SJCRH30 (cell line): Measurements from ENCODE around the gene NBPF3. TPM values are rescaled to one million over a fixed set of nuclear protein-coding genes. Genes with fewer than 3 reads are reported as not detected.
A peak's percentile ranks its signal among the peaks of the same experiment; 100 is the strongest.
"Not testable (repeated sequence)": the region's sequence is repeated elsewhere in the genome, so short reads cannot be mapped to it uniquely, and the experiment has no call there.

Source experiments
- DNase-seq, 2 experiments: peaks; one replicate each; pipeline ENCODE4 v3.0.0-alpha.2; 2015 to 2020
- H3K27ac ChIP-seq: fragments of 250-450 bp; sonication (Bioruptor Pico); 2 replicates; pipeline ENCODE4 v1.5.1; 2020; ENCODE audit warnings: mild to moderate bottlenecking, moderate library complexity
- H3K27me3 ChIP-seq: fragments of 250-450 bp; sonication (Bioruptor Pico); 2 replicates; pipeline ENCODE4 v1.5.1; 2020; ENCODE audit warnings: mild to moderate bottlenecking, moderate library complexity
- H3K36me3 ChIP-seq: fragments of 250-450 bp; sonication (Bioruptor Pico); 2 replicates; pipeline ENCODE4 v1.5.1; 2020; ENCODE audit warnings: mild to moderate bottlenecking, moderate library complexity
- H3K4me1 ChIP-seq: fragments of 250-450 bp; sonication (Bioruptor Pico); 2 replicates; pipeline ENCODE4 v1.5.1; 2020; ENCODE audit warnings: mild to moderate bottlenecking, moderate library complexity
- H3K4me3 ChIP-seq: fragments of 250-450 bp; sonication (Bioruptor Pico); 2 replicates; pipeline ENCODE4 v1.5.1; 2020; ENCODE audit warnings: mild to moderate bottlenecking, moderate library complexity
- H3K9me3 ChIP-seq: fragments of 250-450 bp; sonication (Bioruptor Pico); replicated peaks from 2 replicates; pipeline ENCODE4 v1.5.1; 2020; ENCODE audit warnings: mild to moderate bottlenecking, moderate library complexity
- total RNA-seq: library from RNA; depleted of rRNA; stranded (reverse); fragments of >200 nt; shearing (Covaris generic); gene quantifications from 2 replicates; pipeline ENCODE4 v1.2.3, GENCODE V29; 2014; rRNA removed

Gene NBPF3, protein sequence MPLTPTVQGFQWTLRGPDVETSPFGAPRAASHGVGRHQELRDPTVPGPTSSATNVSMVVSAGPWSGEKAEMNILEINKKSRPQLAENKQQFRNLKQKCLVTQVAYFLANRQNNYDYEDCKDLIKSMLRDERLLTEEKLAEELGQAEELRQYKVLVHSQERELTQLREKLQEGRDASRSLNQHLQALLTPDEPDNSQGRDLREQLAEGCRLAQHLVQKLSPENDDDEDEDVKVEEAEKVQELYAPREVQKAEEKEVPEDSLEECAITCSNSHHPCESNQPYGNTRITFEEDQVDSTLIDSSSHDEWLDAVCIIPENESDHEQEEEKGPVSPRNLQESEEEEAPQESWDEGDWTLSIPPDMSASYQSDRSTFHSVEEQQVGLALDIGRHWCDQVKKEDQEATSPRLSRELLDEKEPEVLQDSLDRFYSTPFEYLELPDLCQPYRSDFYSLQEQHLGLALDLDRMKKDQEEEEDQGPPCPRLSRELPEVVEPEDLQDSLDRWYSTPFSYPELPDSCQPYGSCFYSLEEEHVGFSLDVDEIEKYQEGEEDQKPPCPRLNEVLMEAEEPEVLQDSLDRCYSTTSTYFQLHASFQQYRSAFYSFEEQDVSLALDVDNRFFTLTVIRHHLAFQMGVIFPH
- total RNA-seq = 0.15 and 0.67 TPM in 2 replicates

DNA sequence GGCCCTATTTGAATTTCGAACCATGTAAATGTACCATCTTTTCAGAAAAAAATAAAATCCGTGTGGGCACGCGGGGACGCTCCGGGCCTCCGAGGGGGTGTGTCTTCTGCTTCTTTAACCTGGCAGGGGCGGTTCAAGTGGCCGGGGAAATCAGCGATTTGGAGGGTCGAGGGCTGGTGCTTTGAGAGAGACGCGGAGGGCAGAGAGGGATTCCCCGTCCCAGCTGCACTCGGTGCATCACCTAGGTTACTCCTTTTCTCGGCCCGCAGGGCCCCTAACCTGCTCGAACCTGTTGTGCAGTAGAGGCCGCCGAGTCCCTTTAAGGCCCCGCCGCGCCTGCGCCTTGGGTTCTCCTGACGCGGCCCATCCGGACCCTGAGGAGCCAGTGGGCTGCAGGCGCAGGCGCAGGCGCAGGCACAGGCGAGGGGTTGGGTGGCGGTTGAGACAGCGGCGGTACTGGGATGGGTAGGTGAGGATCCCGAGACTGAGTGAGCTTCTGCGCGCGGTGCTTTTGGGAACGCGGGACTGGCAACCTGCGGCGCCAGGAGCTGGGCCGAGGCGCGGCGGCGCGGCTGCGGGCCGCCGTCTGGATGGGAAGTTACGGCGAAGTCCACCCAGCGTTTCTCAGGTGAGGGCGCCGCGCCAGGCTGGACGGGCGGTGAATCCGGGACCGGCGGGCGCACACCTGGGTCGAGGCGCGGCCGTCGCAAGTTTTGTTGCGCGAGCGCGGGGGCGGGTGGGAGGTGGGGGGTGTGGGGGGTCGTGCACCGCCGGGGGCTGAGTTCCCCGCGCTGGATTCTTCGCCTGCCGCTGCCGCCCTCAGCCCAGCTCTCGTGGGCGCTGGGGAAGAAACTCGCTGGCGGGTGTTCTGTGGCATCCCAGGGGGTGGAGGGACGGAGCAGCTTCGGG is at the start of gene NBPF3:
Gene NBPF3, plus strand, starts transcription at position 417 of the 909 bp plus-strand sequence. CDS start 4,950 bp downstream, outside the sequence.
- Histone ChIP-seq H3K4me1 (no peaks in the 10 kb centered on the region), H3K4me3 (peak within 1 kb of the TSS; percentile 56), H3K27me3 (no peaks in the 10 kb centered on the region), H3K9me3 (no peaks in the 10 kb centered on the region), H3K27ac (no peak within 1 kb of the TSS), H3K36me3 (no peaks in the 10 kb centered on the region)
- DNase-seq = peak; percentile 40 to 46

DNA sequence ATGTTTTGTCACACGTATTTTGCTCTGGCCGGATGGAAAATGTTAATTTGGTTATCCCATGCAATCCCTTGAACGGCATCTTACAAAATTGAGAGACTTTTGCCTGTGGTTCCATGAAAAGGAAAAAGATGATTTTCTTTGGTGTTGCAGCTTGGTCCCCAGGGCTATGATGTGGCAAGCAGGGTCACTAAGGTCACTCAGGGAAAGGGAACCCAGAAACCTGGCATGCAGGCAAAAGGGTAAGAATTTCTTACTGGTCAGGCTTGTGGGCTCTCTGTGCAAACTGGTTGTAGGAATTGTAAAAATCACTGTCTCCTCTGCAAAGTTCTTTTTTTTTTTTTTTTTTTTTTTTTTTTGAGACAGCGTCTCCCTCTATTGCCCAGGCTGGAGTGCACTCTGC is 48.4 kb upstream of the NBPF3 start:
- Histone ChIP-seq H3K4me1 (peaks cover 6% of the 10 kb centered on the region; the same call in 1 of the 2 replicates), H3K27me3 (peaks cover 7% of the 10 kb centered on the region; the same call in 1 of the 2 replicates), H3K9me3 (peaks cover 3% of the 10 kb centered on the region; the same call in 1 of the 2 replicates), H3K36me3 (no peaks in the 10 kb centered on the region), H3K27ac (no peak overlapping the region), H3K4me3 (no peak overlapping the region)
- DNase-seq = no peak

DNA sequence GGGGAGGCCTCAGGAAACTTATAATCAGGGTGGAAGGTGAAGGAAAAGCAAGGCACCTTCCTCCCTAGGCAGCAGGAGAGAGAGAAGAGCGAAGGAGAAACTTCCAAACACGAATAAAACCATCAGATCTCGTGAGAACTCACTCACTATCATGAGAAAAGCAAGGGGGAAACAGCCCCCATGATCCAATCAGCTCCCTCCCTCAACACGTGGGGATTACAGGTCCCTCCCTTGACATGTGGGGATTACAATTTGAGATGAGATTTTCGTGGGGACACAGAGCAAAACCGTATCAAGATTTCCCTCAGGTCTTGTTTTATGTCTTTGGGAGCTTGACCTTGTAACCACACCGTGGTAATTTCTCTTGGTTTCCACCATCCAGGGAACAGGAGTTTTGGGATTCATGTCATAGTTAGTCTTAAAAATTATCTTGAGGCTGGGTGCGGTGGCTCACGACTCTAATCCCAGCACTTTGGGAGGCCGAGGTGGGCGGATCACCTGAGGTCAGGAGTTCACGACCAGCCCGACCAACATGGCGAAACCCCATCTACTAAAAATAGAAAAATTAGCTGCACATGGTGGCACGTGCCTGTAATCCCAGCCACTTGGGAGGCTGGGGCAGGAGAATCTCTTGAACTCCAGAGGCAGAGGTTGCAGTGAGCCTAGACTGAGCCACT is 47.2 kb upstream of the NBPF3 start:
- no peak for DNase-seq
- Histone ChIP-seq H3K36me3 (no peaks in the 10 kb centered on the region), H3K4me1 (peaks cover 6% of the 10 kb centered on the region; the same call in 1 of the 2 replicates), H3K4me3 (no peak overlapping the region), H3K27me3 (peaks cover 7% of the 10 kb centered on the region; the same call in 1 of the 2 replicates), H3K27ac (no peak overlapping the region), H3K9me3 (peaks cover 3% of the 10 kb centered on the region; the same call in 1 of the 2 replicates)

DNA sequence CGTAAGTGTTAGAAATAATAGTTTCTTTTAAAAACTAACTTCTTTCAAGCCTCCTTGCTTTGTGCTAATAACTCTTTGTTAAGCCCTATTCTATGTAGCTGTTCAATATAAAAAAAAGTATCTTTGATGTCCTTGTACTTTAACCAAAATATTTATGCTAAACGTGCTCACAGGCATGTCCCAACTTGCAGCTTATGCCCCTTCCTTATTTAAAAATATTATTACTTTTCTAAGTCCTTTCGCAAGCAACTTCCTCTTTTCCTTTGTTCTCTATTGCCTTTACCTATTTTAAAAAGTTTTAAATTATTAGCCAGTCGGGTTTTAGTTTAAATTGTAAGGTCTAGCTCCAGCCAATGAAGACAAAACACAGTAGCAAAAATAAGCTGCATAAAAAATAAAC is 43.4 kb upstream of the NBPF3 start:
- no peak for DNase-seq
- no peaks in the 10 kb centered on the region; the same call in 1 of the 2 replicates for H3K9me3 ChIP-seq
- H3K36me3 ChIP-seq = no peaks in the 10 kb centered on the region
- H3K27ac ChIP-seq = no peak overlapping the region
- peaks cover 6% of the 10 kb centered on the region; the same call in 1 of the 2 replicates for H3K4me1 ChIP-seq
- H3K27me3 ChIP-seq = peaks cover 7% of the 10 kb centered on the region; the same call in 1 of the 2 replicates
- H3K4me3 ChIP-seq = no peak overlapping the region

DNA sequence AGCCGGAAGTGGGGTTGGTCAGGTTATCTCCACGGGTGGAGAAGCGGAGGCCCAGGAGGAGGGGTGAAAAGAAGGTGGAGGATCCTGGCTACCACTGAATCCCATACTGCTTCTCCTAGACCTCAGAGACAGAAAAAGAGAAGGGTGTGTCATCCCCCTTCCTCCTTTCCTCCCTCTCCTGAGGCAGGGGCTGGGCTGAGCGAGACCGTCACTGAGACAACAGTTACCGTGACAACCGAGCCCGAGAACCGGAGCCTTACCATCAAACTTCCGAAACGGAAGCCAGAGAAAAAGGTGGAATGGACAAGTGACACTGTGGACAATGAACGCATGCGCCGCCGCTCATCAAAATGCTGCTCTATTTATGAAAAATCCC is 42.1 kb upstream of the NBPF3 start:
- Histone ChIP-seq H3K36me3 (no peaks in the 10 kb centered on the region), H3K9me3 (no peaks in the 10 kb centered on the region), H3K4me3 (no peak overlapping the region), H3K4me1 (peaks cover 6% of the 10 kb centered on the region; the same call in 1 of the 2 replicates), H3K27me3 (0 out of 2 replicates have a peak, but pooled peaks cover 3% of the 10 kb centered on the region), H3K27ac (no peak overlapping the region)
- DNase-seq = no peak

DNA sequence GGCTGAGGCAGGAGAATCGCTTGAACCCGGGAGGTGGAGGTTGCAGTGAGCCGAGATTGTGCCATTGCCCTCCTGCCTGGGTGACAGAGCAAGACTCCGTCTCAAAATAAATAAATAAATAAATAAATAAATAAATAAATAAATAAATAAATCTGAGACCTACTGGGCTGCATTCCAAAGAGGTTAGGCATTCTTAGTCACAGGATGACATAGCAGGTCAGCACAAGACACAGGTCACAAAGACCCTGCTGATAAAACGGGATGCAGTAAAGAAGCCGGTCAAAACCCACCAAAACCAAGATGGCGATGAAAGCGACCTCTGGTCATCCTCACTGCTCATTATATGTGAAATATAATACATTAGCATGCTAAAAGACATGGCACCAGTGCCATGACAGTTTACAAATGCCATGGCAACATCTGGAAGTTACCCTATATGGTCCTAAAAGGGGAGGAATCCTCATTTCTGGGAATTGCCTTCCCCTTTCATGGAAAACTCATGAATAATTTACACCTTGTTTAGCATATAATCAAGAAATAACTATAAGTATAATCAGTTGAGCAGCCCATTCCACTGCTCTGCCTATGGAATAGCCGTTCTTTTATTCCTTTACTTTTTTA is 38.1 kb upstream of the NBPF3 start:
- not testable (repeated sequence) for H3K27ac ChIP-seq, H3K9me3 ChIP-seq, H3K36me3 ChIP-seq, H3K4me1 ChIP-seq, H3K4me3 ChIP-seq, H3K27me3 ChIP-seq, DNase-seq

DNA sequence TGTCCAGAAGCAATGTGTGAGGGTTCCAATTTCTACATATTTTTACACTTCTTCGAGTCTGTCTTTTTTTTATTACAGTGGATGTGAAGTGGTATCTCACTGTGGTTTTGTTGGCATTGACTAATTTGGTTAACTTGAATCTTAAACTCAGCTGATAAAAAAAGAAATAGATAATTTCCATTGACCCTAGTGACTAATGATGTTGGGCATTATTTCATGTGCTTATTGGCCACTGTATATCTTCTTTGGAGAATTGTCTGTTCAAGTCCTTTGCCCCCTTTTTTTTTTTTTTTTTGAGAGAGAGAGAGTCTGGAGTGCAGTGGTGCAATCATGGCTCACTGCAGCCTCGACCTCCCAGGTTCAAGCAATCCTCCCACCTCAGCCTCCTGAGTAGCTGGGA is 33.3 kb upstream of the NBPF3 start:
- H3K36me3 ChIP-seq = no peaks in the 10 kb centered on the region
- DNase-seq = no peak
- H3K4me1 ChIP-seq = no peaks in the 10 kb centered on the region
- H3K27ac ChIP-seq = no peak overlapping the region
- no peak overlapping the region for H3K4me3 ChIP-seq
- 0 out of 2 replicates have a peak, but pooled peaks cover 3% of the 10 kb centered on the region for H3K27me3 ChIP-seq
- H3K9me3 ChIP-seq = no peaks in the 10 kb centered on the region

DNA sequence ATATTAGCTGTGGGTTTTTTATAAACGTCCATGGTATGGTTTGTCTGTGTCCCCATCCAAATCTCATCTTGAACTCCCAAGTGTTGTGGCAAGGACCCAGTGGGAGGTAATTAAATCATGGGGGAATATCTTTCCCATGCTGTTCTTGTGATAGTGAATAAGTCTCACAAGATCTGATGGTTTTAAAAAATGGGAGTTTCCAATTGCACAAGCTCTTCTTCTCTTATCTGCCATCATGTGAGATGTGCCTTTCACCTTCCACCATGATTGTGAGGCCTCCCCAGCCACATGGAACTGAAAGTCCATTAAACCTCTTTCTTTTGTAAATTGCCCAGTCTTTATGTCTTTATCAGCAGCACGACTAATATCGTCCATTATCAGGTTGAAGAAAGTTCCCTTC is 30.0 kb upstream of the NBPF3 start:
- not testable (repeated sequence) for H3K27me3 ChIP-seq, H3K36me3 ChIP-seq, DNase-seq, H3K27ac ChIP-seq, H3K4me3 ChIP-seq, H3K9me3 ChIP-seq, H3K4me1 ChIP-seq

DNA sequence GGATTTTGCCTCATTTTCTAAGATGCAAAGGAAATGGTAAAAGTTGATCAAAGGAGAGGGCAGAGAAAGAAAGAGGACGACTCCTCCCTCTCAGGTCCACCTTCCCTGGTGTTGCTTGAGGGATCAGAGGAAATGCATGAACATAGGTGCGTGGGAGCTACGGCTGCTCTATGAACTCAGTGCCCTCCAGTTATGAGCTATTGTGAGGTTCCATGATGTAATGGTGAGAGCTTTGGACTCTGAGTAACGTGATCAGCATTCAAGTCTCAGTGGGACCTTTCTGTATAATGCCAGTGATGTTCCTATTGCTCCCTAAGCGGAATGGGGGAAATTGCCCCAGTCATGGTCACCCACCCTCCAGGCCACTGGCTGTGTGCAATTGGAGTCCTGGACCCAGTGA is 25.9 kb upstream of the NBPF3 start:
- Histone ChIP-seq H3K27me3 (no peaks in the 10 kb centered on the region), H3K36me3 (no peaks in the 10 kb centered on the region), H3K9me3 (no peaks in the 10 kb centered on the region), H3K4me3 (no peak overlapping the region), H3K27ac (no peak overlapping the region), H3K4me1 (no peaks in the 10 kb centered on the region)
- no peak for DNase-seq

DNA sequence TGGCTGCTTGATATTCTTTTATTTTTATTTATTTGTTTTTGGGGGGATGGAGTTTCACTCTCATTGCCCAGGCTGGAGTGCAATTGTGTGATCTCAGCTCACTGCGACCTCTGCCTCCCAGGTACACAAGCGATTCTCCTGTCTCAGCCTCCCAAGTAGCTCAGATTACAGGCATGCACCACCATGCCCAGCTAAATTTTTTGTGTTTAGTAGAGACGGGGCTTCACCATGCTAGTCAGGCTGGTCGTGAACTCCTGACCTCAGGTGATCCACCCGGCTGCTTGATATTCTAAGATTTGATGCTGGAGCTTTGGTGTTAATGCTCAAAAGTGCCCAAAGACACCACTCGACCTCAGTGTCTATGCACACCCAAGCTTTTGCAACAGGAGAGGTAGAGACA is 19.6 kb upstream of the NBPF3 start:
- H3K9me3 ChIP-seq, H3K4me3 ChIP-seq, H3K4me1 ChIP-seq, H3K36me3 ChIP-seq, H3K27ac ChIP-seq, H3K27me3 ChIP-seq, DNase-seq: not testable (repeated sequence)

DNA sequence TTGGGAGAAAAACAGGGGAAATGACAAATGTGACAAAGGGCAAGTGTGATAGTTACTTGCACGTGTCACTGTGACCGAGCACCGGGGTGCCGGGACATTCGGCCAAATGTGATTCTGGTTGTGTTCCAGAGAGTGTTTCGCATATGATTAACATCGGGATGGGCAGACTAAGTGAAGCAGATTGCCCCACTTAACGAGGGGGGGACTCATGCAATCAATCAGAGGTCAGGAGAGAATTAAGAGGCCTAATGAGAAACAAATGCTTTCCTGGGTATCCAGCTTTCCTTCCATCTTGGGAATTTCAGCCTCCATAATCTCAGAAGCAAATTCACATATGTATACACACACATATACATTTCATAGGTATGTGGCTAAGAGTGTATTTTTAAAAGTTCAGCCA is 18.6 kb upstream of the NBPF3 start:
- not testable (repeated sequence) for H3K4me3 ChIP-seq, H3K9me3 ChIP-seq, H3K27me3 ChIP-seq, H3K4me1 ChIP-seq, DNase-seq, H3K36me3 ChIP-seq, H3K27ac ChIP-seq

DNA sequence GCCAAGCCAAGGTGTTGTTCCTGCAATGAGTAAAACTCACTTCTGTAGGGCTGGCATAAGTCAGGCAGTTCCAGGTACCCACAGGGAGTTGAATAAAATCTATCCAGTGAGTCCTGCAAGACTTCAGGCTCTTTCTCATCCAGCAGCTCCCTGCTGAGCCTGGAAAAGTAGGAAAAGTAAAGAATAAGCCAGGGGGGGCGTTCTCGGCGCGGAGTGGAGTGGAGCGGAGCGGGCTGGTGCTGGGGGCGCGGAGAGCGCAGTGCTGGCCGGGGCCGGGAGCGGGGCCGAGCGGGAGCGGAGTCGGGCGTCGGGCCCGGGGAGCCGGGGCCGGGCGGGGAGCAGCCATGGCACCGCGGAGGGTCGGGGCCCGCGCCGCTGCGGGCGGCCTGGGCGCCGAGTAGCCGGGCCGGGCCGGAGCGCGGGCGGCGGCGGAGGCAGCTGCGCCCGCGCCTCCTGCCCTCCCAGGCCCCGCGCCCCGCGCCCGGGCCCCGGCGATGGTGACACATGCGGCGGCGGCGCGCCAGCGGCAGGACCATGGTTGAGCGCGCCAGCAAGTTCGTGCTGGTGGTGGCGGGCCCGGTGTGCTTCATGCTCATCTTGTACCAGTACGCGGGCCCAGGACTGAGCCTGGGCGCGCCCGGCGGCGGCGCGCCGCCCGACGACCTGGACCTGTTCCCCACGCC is 12.0 kb upstream of the NBPF3 start:
- H3K4me3 ChIP-seq = not testable (repeated sequence)

DNA sequence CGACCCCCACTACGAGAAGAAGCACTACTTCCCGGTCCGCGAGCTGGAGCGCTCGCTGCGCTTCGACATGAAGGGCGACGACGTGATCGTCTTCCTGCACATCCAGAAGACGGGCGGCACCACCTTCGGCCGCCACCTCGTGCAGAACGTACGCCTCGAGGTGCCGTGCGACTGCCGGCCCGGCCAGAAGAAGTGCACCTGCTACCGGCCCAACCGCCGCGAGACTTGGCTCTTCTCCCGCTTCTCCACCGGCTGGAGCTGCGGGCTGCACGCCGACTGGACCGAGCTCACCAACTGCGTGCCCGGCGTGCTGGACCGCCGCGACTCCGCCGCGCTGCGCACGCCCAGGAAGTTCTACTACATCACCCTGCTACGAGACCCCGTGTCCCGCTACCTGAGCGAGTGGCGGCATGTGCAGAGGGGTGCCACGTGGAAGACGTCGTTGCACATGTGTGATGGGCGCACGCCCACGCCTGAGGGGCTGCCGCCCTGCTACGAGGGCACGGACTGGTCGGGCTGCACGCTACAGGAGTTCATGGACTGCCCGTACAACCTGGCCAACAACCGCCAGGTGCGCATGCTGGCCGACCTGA is 11.4 kb upstream of the NBPF3 start:
- not testable (repeated sequence) for H3K4me3 ChIP-seq, H3K27ac ChIP-seq, H3K4me1 ChIP-seq, H3K27me3 ChIP-seq, H3K36me3 ChIP-seq, DNase-seq, H3K9me3 ChIP-seq

More for the DNA sequence above, 12.0 kb upstream of the NBPF3 start:
- not testable (repeated sequence) for H3K36me3 ChIP-seq, H3K27ac ChIP-seq, H3K9me3 ChIP-seq, H3K27me3 ChIP-seq, H3K4me1 ChIP-seq, DNase-seq
